Erythroblast (primary cell): ENCODE measurements around the gene BTBD17.

Experiments
- GATA1 ChIP-seq: IDR thresholded peaks from 2 replicates; pipeline ENCODE4 v1.6.1; 2011; ENCODE audit warnings: low read depth, mild to moderate bottlenecking, control low read depth, low read length, moderate library complexity
- POLR2A ChIP-seq: IDR thresholded peaks from 2 replicates; pipeline ENCODE4 v1.6.1; 2011; ENCODE audit warnings: mild to moderate bottlenecking, low read length

GRCh38 chr17:74360899-74361229 lies 804 bp downstream of the BTBD17 start:
- TF ChIP-seq POLR2A (no peak), GATA1 (no peak)
